Measurements from ENCODE around the gene ATP12A.

GRCh38 chr13:24654741-24655140, 25.5 kb upstream of the ATP12A start:
- TF ChIP-seq SP1 (IDR thresholded peaks at IDR 0.05) (no peak), ARNT (IDR thresholded peaks at IDR 0.05) (no peak), SUZ12 (IDR thresholded peaks at IDR 0.05) (no peak), ZNF384 (IDR thresholded peaks at IDR 0.05) (no peak), BHLHE40 (IDR thresholded peaks at IDR 0.05; ENCODE audit: borderline replicate concordance) (no peak), FOXM1 (IDR thresholded peaks at IDR 0.05; ENCODE audit: borderline replicate concordance) (no peak), FOXK2 (IDR thresholded peaks at IDR 0.05) (no peak), NFRKB (IDR thresholded peaks at IDR 0.05) (no peak), FOXA1 (IDR thresholded peaks at IDR 0.05) (no peak), ELF4 (IDR thresholded peaks at IDR 0.05) (no peak), LEF1 (IDR thresholded peaks at IDR 0.05; ENCODE audit: borderline replicate concordance) (no peak), TARDBP (IDR thresholded peaks at IDR 0.05) (no peak), PKNOX1 (IDR thresholded peaks at IDR 0.05) (no peak), L3MBTL2 (conservative IDR thresholded peaks at IDR 0.05) (no peak)

All from HEK293T (cell line).